ENCODE data around the gene FNBP1L.
"Not testable (repeated sequence)": the region's sequence is repeated elsewhere in the genome, so short reads cannot be mapped to it uniquely, and the experiment has no call there.

The FNBP1L gene

GRCh38 chr1:93575621-93576284 is 127.8 kb downstream of the FNBP1L start:
- DNase-seq: no peak

GRCh38 chr1:93576346-93576745 is 128.4 kb downstream of the FNBP1L start:
- DNase-seq: no peak

- DNase-seq: no peak
Observed at GRCh38 chr1:93576746-93577145, 128.8 kb downstream of the FNBP1L start.

- DNase-seq: no peak
Observed at GRCh38 chr1:93577536-93578432, 129.9 kb downstream of the FNBP1L start.

- DNase-seq: no peak
Observed at GRCh38 chr1:93578433-93578830, 130.5 kb downstream of the FNBP1L start.

GRCh38 chr1:93578911-93579825 is 131.2 kb downstream of the FNBP1L start:
- no peak for DNase-seq

GRCh38 chr1:93579891-93580290 is 132.0 kb downstream of the FNBP1L start:
- no peak for DNase-seq

- no peak for DNase-seq
Observed at GRCh38 chr1:93581917-93582850, 134.3 kb downstream of the FNBP1L start.

- no peak for DNase-seq
Observed at GRCh38 chr1:93584261-93585003, 136.5 kb downstream of the FNBP1L start.

GRCh38 chr1:93585059-93585966 is 137.4 kb downstream of the FNBP1L start:
- DNase-seq: no peak

- DNase-seq: no peak
Observed at GRCh38 chr1:93587354-93587753, 139.4 kb downstream of the FNBP1L start.

GRCh38 chr1:93588206-93588605 is 140.3 kb downstream of the FNBP1L start:
- DNase-seq: no peak

- no peak for DNase-seq
Observed at GRCh38 chr1:93588955-93589354, 141.0 kb downstream of the FNBP1L start.

- DNase-seq: not testable (repeated sequence)
Observed at GRCh38 chr1:93591291-93591675, 143.4 kb downstream of the FNBP1L start.

- no peak for DNase-seq
Observed at GRCh38 chr1:93591676-93592550, 144.0 kb downstream of the FNBP1L start.

GRCh38 chr1:93592551-93592949 is 144.6 kb downstream of the FNBP1L start:
- no peak for DNase-seq

GRCh38 chr1:93593854-93594602 is 146.1 kb downstream of the FNBP1L start:
- DNase-seq: no peak

- DNase-seq: no peak
Observed at GRCh38 chr1:93594603-93594880, 146.6 kb downstream of the FNBP1L start.

GRCh38 chr1:93595266-93595665 is 147.3 kb downstream of the FNBP1L start:
- no peak for DNase-seq
